ENCODE data around the gene DYSF. TPM values are rescaled to one million over a fixed set of nuclear protein-coding genes. Genes with fewer than 3 reads are reported as not detected.

The DYSF gene
- total RNA-seq, 4 donors from 2014 or later: 4.2 to 12.0 (median 5.9) TPM

DNA sequence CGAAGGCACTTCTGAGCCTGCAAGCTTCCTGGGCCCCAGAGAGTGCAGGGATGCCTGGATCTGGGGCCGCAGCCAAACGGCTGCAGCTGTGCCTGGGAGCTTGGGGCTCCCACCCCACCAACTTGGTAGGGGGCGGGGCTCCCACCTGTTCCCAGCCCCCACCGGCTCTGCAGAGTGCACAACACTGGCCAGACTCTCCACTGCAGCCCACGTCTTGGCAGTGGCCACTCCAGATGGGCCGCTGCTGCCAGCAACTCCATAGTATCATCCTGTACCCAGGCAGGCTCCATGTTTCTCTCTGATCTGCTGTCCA, 9.9 kb downstream of the DYSF start:
- DNase-seq (ENCODE audit: low spot score in 2 of 2): no peak
- Histone ChIP-seq H3K4me1 (peaks cover 0 to 24% (median 8%) of the 10 kb centered on the region in 4 donors), H3K36me3 (no peaks in the 10 kb centered on the region), H3K27me3 (peaks cover 0 to 29% of the 10 kb centered on the region in 2 donors), H3K9me3 (peaks cover 0 to 13% (median 0%) of the 10 kb centered on the region in 4 donors), H3K27ac (no peak overlapping the region), H3K4me3 (no peak overlapping the region)
- TF ChIP-seq, protein P1, sequence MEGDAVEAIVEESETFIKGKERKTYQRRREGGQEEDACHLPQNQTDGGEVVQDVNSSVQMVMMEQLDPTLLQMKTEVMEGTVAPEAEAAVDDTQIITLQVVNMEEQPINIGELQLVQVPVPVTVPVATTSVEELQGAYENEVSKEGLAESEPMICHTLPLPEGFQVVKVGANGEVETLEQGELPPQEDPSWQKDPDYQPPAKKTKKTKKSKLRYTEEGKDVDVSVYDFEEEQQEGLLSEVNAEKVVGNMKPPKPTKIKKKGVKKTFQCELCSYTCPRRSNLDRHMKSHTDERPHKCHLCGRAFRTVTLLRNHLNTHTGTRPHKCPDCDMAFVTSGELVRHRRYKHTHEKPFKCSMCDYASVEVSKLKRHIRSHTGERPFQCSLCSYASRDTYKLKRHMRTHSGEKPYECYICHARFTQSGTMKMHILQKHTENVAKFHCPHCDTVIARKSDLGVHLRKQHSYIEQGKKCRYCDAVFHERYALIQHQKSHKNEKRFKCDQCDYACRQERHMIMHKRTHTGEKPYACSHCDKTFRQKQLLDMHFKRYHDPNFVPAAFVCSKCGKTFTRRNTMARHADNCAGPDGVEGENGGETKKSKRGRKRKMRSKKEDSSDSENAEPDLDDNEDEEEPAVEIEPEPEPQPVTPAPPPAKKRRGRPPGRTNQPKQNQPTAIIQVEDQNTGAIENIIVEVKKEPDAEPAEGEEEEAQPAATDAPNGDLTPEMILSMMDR (IDR thresholded peaks at IDR 0.05): no peak
- TF ChIP-seq EP300 (IDR thresholded peaks at IDR 0.05) (no peak), POLR2A (IDR thresholded peaks at IDR 0.05) (no peak)
- 78 to 94% methylated on average over 3 to 5 of the region's 7 CpGs for WGBS, 2 donors

DNA sequence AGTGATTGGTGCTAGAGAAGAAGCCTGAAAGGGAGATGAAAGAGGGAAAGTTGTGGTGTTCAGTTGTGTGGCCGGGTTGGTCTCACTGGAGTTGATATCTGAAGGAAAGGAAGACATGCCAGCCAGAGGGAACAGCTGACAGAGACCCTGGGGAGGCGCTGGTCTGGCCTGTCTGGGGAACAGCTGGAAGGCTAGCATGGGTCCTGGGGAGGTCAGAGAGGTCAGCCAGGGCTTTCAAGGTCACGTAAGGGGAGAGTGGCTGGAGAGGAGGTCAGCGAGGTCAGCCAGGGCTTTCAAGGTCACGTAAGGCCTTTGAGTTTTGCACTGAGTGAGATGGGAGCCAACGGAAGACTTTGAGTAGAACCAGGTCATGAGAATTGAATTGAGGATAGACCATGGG, 11.0 kb downstream of the DYSF start:
- Histone ChIP-seq H3K27me3 (peaks cover 0 to 36% of the 10 kb centered on the region in 2 donors), H3K4me1 (peaks cover 0 to 23% (median 8%) of the 10 kb centered on the region in 4 donors), H3K27ac (no peak overlapping the region), H3K36me3 (no peaks in the 10 kb centered on the region), H3K9me3 (peaks cover 0 to 13% (median 0%) of the 10 kb centered on the region in 4 donors), H3K4me3 (no peak overlapping the region)
- WGBS, 2 donors: 86 to 87% methylated on average over 6 of the region's 6 CpGs
- no peak for DNase-seq (ENCODE audit: low spot score in 2 of 2)
- TF ChIP-seq, protein P1 (IDR thresholded peaks at IDR 0.05): no peak
- TF ChIP-seq EP300 (IDR thresholded peaks at IDR 0.05): no peak
- TF ChIP-seq POLR2A (IDR thresholded peaks at IDR 0.05): no peak

DNA sequence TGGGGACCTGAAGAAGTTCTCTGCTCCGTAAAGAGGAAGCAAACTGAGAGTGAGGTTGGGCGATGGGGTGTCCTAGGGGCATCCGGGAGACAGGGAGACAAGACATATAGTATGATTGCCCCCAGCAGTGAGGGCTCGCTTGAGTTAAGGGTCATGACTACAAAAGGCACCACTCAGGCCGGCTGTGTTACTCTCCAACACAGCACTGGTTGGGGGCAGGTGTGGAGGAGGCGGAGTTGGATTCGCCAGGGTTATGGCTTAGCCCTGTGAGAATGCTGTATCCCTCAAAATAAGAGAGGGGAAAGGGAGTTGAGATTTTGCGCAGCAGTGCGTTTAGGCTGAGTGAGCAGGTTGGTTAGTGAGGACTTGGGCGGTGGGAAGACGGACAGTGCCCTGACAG, 12.0 kb downstream of the DYSF start:
- 50 to 58% methylated on average over 11 of the region's 11 CpGs for WGBS, 2 donors
- peaks cover 0 to 13% (median 0%) of the 10 kb centered on the region in 4 donors for H3K9me3 ChIP-seq
- peaks cover 0 to 23% (median 8%) of the 10 kb centered on the region in 4 donors for H3K4me1 ChIP-seq
- peaks cover 0 to 39% of the 10 kb centered on the region in 2 donors for H3K27me3 ChIP-seq
- DNase-seq (ENCODE audit: low spot score in 2 of 2): no peak
- TF ChIP-seq, protein P1 (IDR thresholded peaks at IDR 0.05): no peak
- TF ChIP-seq EP300 (IDR thresholded peaks at IDR 0.05): no peak
- TF ChIP-seq POLR2A (IDR thresholded peaks at IDR 0.05): no peak
- no peak overlapping the region for H3K27ac ChIP-seq
- no peaks in the 10 kb centered on the region for H3K36me3 ChIP-seq
- no peak overlapping the region for H3K4me3 ChIP-seq

DNA sequence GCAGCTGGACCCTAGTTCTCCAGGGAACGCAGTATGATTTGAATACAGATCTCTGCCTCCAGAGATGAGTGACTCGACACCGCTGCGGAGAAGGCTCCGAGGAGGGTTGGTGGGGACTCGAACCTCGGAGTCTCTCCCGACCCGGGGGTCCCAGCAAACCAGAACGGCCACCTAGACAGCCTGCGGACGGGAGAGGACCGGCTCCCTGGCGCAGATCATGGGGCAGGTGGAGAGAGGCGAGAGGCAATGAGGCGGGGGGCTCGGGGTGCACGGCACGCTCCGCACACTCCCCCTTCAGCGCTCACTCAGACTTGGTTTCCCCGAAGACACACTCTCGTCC, 12.6 kb downstream of the DYSF start:
- Histone ChIP-seq H3K27ac (no peak overlapping the region), H3K27me3 (peaks cover 0 to 39% of the 10 kb centered on the region in 2 donors), H3K4me1 (peaks cover 0 to 23% (median 8%) of the 10 kb centered on the region in 4 donors), H3K4me3 (peak overlapping the region; percentile 35 to 75 (median 69)), H3K9me3 (peaks cover 0 to 13% (median 0%) of the 10 kb centered on the region in 4 donors), H3K36me3 (no peaks in the 10 kb centered on the region)
- TF ChIP-seq POLR2A (IDR thresholded peaks at IDR 0.05): no peak
- no peak for TF ChIP-seq EP300 (IDR thresholded peaks at IDR 0.05)
- TF ChIP-seq, protein P1 (IDR thresholded peaks at IDR 0.05): no peak
- no peak for DNase-seq (ENCODE audit: low spot score in 2 of 2)
- 11 to 15% methylated on average over 12 to 23 of the region's 23 CpGs for WGBS, 2 donors

DNA sequence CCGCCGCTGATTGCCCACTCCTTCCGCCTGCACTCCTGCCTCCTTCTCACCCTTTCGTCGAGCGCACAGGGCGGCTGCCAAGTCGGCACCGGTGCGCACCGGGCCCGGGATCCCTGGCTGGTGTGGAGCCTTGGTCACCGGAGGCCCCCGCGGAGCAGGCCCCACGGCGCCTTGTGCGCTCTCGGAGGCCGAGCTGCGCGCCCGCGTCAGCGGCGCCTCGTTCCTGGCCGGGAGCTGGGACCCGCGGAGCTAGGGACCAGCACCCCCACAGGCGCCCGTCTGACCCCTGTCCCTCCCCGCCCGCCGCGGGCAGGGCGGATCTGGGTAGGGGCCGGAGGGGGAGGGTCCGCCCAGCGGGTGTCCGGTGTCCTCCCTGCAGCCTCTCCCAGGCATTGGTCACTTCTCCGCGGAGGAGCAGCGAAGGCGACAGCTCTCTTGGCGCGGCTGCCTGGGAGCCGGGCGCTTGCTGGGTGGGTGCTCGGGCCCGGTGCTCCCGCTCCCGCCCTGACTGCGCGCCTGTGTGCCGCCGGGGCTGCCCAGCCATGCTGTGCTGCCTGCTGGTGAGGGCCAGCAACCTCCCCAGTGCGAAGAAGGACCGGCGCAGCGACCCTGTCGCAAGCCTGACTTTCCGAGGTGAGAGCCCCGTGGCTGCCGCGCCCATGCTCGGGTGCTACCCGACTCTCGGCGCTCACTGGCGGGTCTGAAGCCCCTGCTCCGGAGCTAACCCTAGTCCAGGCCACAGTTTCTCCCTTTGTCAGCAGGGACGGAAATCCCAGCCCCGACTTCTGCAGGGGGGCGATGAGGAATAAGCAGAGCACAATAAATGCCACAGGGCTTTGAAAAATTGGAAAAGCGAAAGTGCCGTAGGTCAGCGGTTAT, 13.2 kb downstream of the DYSF start:
- TF ChIP-seq POLR2A (IDR thresholded peaks at IDR 0.05) (no peak), EP300 (IDR thresholded peaks at IDR 0.05) (no peak)
- TF ChIP-seq, protein P1 (IDR thresholded peaks at IDR 0.05): no peak
- Histone ChIP-seq H3K4me1 (peaks cover 0 to 23% (median 8%) of the 10 kb centered on the region in 4 donors), H3K27me3 (peaks cover 0 to 39% of the 10 kb centered on the region in 2 donors), H3K27ac (peak overlapping the region in 1 of 4 donors; percentile 37), H3K4me3 (peak overlapping the region; percentile 35 to 75 (median 69)), H3K9me3 (peaks cover 0 to 13% (median 0%) of the 10 kb centered on the region in 4 donors), H3K36me3 (no peaks in the 10 kb centered on the region)
- 1% methylated on average over 19 to 22 of the region's 78 CpGs for WGBS, 2 donors
- DNase-seq (ENCODE audit: low spot score in 2 of 2): no peak
